Activated naive CD8-positive, alpha-beta T cell treated with anti-CD3 and anti-CD28 coated beads, Interleukin-2, amount 10 ng/mL, durations not matched to agents 7 days and 5 days (primary cell): ENCODE data around the gene TLX2. TPM values are rescaled to one million over a fixed set of nuclear protein-coding genes. Genes with fewer than 3 reads are reported as not detected.
"Not testable (repeated sequence)": the region's sequence is repeated elsewhere in the genome, so short reads cannot be mapped to it uniquely, and the experiment has no call there.

Source experiments
- ATAC-seq: fragments of 150-1000 bp; cut with Tn5 transposase; one replicate; pipeline ENCODE4 v1.10.0; 2021; ENCODE audit warnings: low read depth, moderate library complexity
- POLR2A ChIA-PET: fragments of 350-600 bp; sonication (Branson Sonifier 250); formaldehyde crosslinking; loops from one replicate; lab custom pipeline; 2021; ENCODE audit warnings: antibody characterized with exemption; lab: Charles Lee
- DNase-seq: peaks from one replicate; pipeline ENCODE4 v3.0.0; 2021
- H3K27ac Mint-ChIP-seq: one replicate; pipeline ENCODE4 v1.8.0; 2022; ENCODE audit warnings: mild to moderate bottlenecking, mixed read lengths
- H3K27me3 Mint-ChIP-seq: one replicate; pipeline ENCODE4 v1.8.0; 2022; ENCODE audit warnings: mild to moderate bottlenecking, moderate library complexity, mixed read lengths
- H3K36me3 Mint-ChIP-seq: one replicate; pipeline ENCODE4 v1.8.0; 2021; ENCODE audit warnings: mild to moderate bottlenecking, mixed read lengths
- H3K4me1 Mint-ChIP-seq: one replicate; pipeline ENCODE4 v1.8.0; 2021; ENCODE audit warnings: mixed read lengths
- H3K4me3 Mint-ChIP-seq: one replicate; pipeline ENCODE4 v1.8.0; 2022; ENCODE audit warnings: mild to moderate bottlenecking, moderate library complexity, mixed read lengths
- H3K9me3 Mint-ChIP-seq: one replicate; pipeline ENCODE4 v1.8.0; 2021; ENCODE audit warnings: mixed read lengths
- total RNA-seq, 2 experiments: library from RNA; stranded (reverse); gene quantifications; one replicate each; pipeline ENCODE4 v1.2.3, GENCODE V29; 2021

Gene TLX2
- total RNA-seq, 2 experiments from 2014 or later = 0.69 to 0.88 TPM

DNA sequence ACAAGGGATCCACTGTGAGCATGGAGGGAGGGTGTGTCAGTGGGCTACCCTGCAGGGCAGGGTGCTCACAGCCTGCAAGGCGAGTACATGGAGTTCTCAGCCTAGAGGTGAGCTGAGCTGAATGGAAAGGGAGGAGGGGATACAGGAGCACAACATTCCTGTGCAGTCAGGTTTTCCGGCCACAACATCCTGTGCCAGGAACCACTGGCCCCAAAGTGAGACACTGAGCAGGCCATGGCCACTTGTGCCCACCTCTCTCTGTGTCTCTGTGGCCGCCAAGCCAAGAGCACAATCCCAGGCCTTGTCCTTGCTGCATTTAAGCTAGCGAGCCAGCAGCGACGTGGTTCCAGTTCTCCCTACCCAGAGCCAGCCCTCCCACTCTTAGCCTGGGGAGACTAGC lies 46.3 kb downstream of the TLX2 start:
- POLR2A ChIA-PET = no interaction called here
- Mint-ChIP-seq H3K4me3 (no peak overlapping the region), H3K36me3 (peaks cover 10% of the 10 kb centered on the region), H3K27me3 (peaks cover 7% of the 10 kb centered on the region), H3K4me1 (peaks cover 18% of the 10 kb centered on the region), H3K27ac (no peak overlapping the region), H3K9me3 (no peaks in the 10 kb centered on the region)
- DNase-seq (no peak), ATAC-seq (no peak)

DNA sequence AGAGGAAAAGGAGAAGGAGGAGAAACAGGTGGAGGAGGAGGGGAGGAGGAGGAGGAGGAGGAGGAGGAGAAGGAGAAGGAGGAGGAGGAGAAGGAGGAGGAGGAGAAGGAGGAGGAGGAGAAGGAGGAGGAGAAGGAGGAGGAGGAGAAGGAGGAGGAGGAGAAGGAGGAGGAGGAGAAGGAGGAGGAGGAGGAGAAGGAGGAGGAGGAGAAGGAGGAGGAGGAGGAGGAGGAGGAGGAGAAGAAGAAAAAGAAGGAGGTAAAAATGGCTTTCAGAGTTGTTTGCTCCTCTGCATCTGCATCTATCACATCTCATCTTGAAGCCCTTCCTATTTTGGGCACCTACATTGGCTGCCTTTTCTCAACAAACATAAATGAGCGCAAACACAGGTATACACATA lies 46.8 kb downstream of the TLX2 start:
- H3K27ac Mint-ChIP-seq, H3K9me3 Mint-ChIP-seq, DNase-seq, ATAC-seq, H3K27me3 Mint-ChIP-seq, POLR2A ChIA-PET, H3K4me3 Mint-ChIP-seq: not testable (repeated sequence)
- H3K36me3 Mint-ChIP-seq = peaks cover 10% of the 10 kb centered on the region
- peaks cover 20% of the 10 kb centered on the region for H3K4me1 Mint-ChIP-seq

- Mint-ChIP-seq H3K4me1 (peaks cover 24% of the 10 kb centered on the region), H3K27me3 (peaks cover 7% of the 10 kb centered on the region), H3K36me3 (peaks cover 3% of the 10 kb centered on the region), H3K4me3 (no peak overlapping the region), H3K27ac (no peak overlapping the region), H3K9me3 (no peaks in the 10 kb centered on the region)
- POLR2A ChIA-PET = no interaction called here
- no peak for ATAC-seq
- DNase-seq = no peak
Observed at GRCh38 chr2:74562126-74562775, 48.0 kb downstream of the TLX2 start.

GRCh38 chr2:74564222-74564621 lies 50.0 kb downstream of the TLX2 start:
- POLR2A ChIA-PET = no interaction called here
- Mint-ChIP-seq H3K4me1 (peaks cover 35% of the 10 kb centered on the region), H3K9me3 (no peaks in the 10 kb centered on the region), H3K4me3 (no peak overlapping the region), H3K27me3 (peaks cover 7% of the 10 kb centered on the region), H3K27ac (no peak overlapping the region), H3K36me3 (no peaks in the 10 kb centered on the region)
- DNase-seq (no peak), ATAC-seq (no peak)

- H3K9me3 Mint-ChIP-seq = no peaks in the 10 kb centered on the region
- H3K27me3 Mint-ChIP-seq = peaks cover 4% of the 10 kb centered on the region
- ATAC-seq (no peak), DNase-seq (no peak)
- H3K4me3 Mint-ChIP-seq = peak overlapping the region; percentile 19
- peaks cover 31% of the 10 kb centered on the region for H3K4me1 Mint-ChIP-seq
- peak overlapping the region; percentile 56 for H3K27ac Mint-ChIP-seq
- POLR2A ChIA-PET = interaction anchor here (0.7 to 1.5 kb wide), 2 partner anchors 9 to 13 kb away, joined by 3 to 5 read pairs; partner anchors contain the start of gene LOXL3
- no peaks in the 10 kb centered on the region for H3K36me3 Mint-ChIP-seq
Observed at GRCh38 chr2:74566076-74566753, 52.0 kb downstream of the TLX2 start.

GRCh38 chr2:74566754-74567085 lies 52.5 kb downstream of the TLX2 start:
- H3K9me3 Mint-ChIP-seq = no peaks in the 10 kb centered on the region
- POLR2A ChIA-PET = interaction anchor here (0.7 to 2.2 kb wide), 4 partner anchors 8 to 51 kb away, joined by 3 to 6 read pairs (median 4); partner anchors contain the start of gene LOXL3
- H3K27ac Mint-ChIP-seq = peak overlapping the region; percentile 56
- DNase-seq = no peak
- H3K4me3 Mint-ChIP-seq = peak overlapping the region; percentile 19
- ATAC-seq = peak; percentile 18
- no peaks in the 10 kb centered on the region for H3K36me3 Mint-ChIP-seq
- peaks cover under 1% of the 10 kb centered on the region for H3K27me3 Mint-ChIP-seq
- H3K4me1 Mint-ChIP-seq = peaks cover 30% of the 10 kb centered on the region

Other genes with a start within 250 kb of the TLX2 start
- 1 to 10 TPM; 3.6 to 6.6 TPM for gene SLC4A5, start 171.0 kb upstream of the TLX2 start, total RNA-seq
- gene DCTN1, start 134.1 kb upstream of the TLX2 start, total RNA-seq = 100 to 1,000 TPM; 111 to 113 TPM
- 1 to 10 TPM; 3.7 to 5.8 TPM for gene C2orf81, start 92.8 kb upstream of the TLX2 start, total RNA-seq
- gene WDR54, start 92.7 kb upstream of the TLX2 start, total RNA-seq = 10 to 100 TPM; 88.9 to 94.4 TPM
- 1 to 10 TPM in 1 of 2 experiments, under 1 TPM in 1; 0.80 to 1.8 TPM for gene RTKN, start 72.5 kb upstream of the TLX2 start, total RNA-seq
- 10 to 100 TPM; 46.8 to 51.4 TPM for gene INO80B, start 59.4 kb upstream of the TLX2 start, total RNA-seq
- gene WBP1, start 56.0 kb upstream of the TLX2 start, total RNA-seq = 10 to 100 TPM; 66.8 to 69.6 TPM
- 10 to 100 TPM; 66.1 to 68.7 TPM for gene MOGS, start 49.1 kb upstream of the TLX2 start, total RNA-seq
- gene MRPL53, start 41.8 kb upstream of the TLX2 start, total RNA-seq = 10 to 100 TPM; 91.6 to 92.1 TPM
- 10 to 100 TPM; 36.8 to 37.1 TPM for gene CCDC142, start 31.5 kb upstream of the TLX2 start, total RNA-seq
- gene TTC31, start 31.4 kb upstream of the TLX2 start, total RNA-seq = 10 to 100 TPM; 44.1 to 46.2 TPM
- 1 to 10 TPM; 1.2 to 1.3 TPM for gene LBX2, start 14.8 kb upstream of the TLX2 start, total RNA-seq
- 10 to 100 TPM; 35.9 to 40.1 TPM for gene PCGF1, start 6.8 kb upstream of the TLX2 start, total RNA-seq
- gene DQX1, start 11.8 kb downstream of the TLX2 start, total RNA-seq = under 1 TPM; 0.20 to 0.39 TPM
- gene AUP1, start 15.3 kb downstream of the TLX2 start, total RNA-seq = 100 to 1,000 TPM; 126 to 127 TPM
- gene HTRA2, start 15.5 kb downstream of the TLX2 start, total RNA-seq = 10 to 100 TPM; 46.6 to 47.4 TPM
- under 1 TPM; 0.42 to 0.62 TPM for gene LOXL3, start 39.5 kb downstream of the TLX2 start, total RNA-seq
- 10 to 100 TPM; 37.7 to 38.3 TPM for gene DOK1, start 40.3 kb downstream of the TLX2 start, total RNA-seq
- not detected for gene M1AP, start 133.9 kb downstream of the TLX2 start, total RNA-seq
- 10 to 100 TPM in 1 of 2 experiments, 1 to 10 TPM in 1; 9.6 to 11.1 TPM for gene SEMA4F, start 139.8 kb downstream of the TLX2 start, total RNA-seq